C4-2B (cell line): ENCODE measurements around the gene SETMAR.

Experiments
- ZFX ChIP-seq: fragments of 450-650 bp; IDR thresholded peaks from 2 replicates; pipeline ENCODE4 v1.6.1; 2017
- TF ChIP-seq, protein P1 (sequence below): fragments of 450-650 bp; conservative IDR thresholded peaks from 2 replicates; pipeline ENCODE4 v1.5.1; 2017; ENCODE audit warnings: mild to moderate bottlenecking

DNA sequence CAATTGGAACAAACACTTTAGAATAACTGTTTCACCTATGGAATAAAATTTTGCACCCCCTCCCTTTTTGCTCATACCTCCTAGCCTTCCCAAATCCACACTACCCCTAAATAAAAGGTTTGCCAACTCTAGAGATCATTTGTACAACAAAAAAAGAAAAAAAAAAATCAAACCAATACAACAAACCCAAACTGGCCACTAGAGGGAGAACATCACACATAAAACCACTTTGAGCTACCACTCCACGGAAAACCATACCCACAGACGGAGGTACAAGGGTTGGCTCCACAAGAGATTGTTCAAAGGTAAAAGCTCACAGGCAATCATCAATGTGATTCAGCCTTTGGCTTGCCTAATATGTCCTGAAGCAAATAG, 47.6 kb downstream of the SETMAR start:
- TF ChIP-seq, protein P1, sequence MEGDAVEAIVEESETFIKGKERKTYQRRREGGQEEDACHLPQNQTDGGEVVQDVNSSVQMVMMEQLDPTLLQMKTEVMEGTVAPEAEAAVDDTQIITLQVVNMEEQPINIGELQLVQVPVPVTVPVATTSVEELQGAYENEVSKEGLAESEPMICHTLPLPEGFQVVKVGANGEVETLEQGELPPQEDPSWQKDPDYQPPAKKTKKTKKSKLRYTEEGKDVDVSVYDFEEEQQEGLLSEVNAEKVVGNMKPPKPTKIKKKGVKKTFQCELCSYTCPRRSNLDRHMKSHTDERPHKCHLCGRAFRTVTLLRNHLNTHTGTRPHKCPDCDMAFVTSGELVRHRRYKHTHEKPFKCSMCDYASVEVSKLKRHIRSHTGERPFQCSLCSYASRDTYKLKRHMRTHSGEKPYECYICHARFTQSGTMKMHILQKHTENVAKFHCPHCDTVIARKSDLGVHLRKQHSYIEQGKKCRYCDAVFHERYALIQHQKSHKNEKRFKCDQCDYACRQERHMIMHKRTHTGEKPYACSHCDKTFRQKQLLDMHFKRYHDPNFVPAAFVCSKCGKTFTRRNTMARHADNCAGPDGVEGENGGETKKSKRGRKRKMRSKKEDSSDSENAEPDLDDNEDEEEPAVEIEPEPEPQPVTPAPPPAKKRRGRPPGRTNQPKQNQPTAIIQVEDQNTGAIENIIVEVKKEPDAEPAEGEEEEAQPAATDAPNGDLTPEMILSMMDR = peak; percentile 76
- no peak for TF ChIP-seq ZFX
